Thoracic aorta (tissue), 2 donors: ENCODE data around the gene GOLGB1. TPM values are rescaled to one million over a fixed set of nuclear protein-coding genes. Genes with fewer than 3 reads are reported as not detected.

Experiments
- ATAC-seq: fragments of 150-250 bp; one replicate; pipeline ENCODE4 v1.8.0; 2017; ENCODE audit warnings: low read depth; ENCODE audit not compliant: insufficient number of reproducible peaks, low FRiP score
- DNase-seq: peaks from one replicate; pipeline ENCODE4 v3.0.0-alpha.2; 2020; ENCODE audit warnings: low spot score
- H3K27ac ChIP-seq, 2 donors: fragments of 200-600 bp; sonication (generic); 1 replicate in 1 of 2; 2 replicates in 1 of 2; pipeline ENCODE4 v1.5.1; 2016; ENCODE audit warnings: mild to moderate bottlenecking in 2 of 2, moderate library complexity in 2 of 2
- H3K27me3 ChIP-seq: fragments of 200-600 bp; sonication (generic); replicated peaks from 2 replicates; pipeline ENCODE4 v1.6.0; 2016; ENCODE audit warnings: mild to moderate bottlenecking; ENCODE audit not compliant: insufficient read depth
- H3K36me3 ChIP-seq: fragments of 200-600 bp; sonication (generic); one replicate; pipeline ENCODE4 v1.5.1; 2016
- H3K4me1 ChIP-seq, 2 donors: fragments of 200-600 bp; sonication (generic); 1 replicate in 1 of 2; 2 replicates in 1 of 2; pipeline versions ENCODE4 v1.5.1 to v1.6.0; 2016; ENCODE audit warnings: low read depth in 2 of 2, mild to moderate bottlenecking in 1 of 2; ENCODE audit not compliant: control insufficient read depth in 1 of 2
- H3K4me3 ChIP-seq: fragments of 200-600 bp; sonication (generic); 2 replicates; pipeline ENCODE4 v1.5.1; 2016; ENCODE audit warnings: mild to moderate bottlenecking
- H3K9me3 ChIP-seq: fragments of 200-600 bp; sonication (generic); 2 replicates; pipeline ENCODE4 v1.5.1; 2016
- total RNA-seq, 2 donors: library from RNA; depleted of rRNA; stranded (reverse); fragments of >200 nt; gene quantifications; one replicate each; pipeline versions ENCODE4 v1.1.0 to v1.2.3, GENCODE V29; 2016
- TF ChIP-seq, protein P1 (sequence below): fragments of 200-600 bp; sonication (generic); IDR thresholded peaks from one replicate; pipeline ENCODE4 v1.5.1; 2019; ENCODE audit warnings: antibody characterized with exemption

Gene GOLGB1
- total RNA-seq, 2 donors from 2014 or later: 62.3 to 78.5 TPM

DNA sequence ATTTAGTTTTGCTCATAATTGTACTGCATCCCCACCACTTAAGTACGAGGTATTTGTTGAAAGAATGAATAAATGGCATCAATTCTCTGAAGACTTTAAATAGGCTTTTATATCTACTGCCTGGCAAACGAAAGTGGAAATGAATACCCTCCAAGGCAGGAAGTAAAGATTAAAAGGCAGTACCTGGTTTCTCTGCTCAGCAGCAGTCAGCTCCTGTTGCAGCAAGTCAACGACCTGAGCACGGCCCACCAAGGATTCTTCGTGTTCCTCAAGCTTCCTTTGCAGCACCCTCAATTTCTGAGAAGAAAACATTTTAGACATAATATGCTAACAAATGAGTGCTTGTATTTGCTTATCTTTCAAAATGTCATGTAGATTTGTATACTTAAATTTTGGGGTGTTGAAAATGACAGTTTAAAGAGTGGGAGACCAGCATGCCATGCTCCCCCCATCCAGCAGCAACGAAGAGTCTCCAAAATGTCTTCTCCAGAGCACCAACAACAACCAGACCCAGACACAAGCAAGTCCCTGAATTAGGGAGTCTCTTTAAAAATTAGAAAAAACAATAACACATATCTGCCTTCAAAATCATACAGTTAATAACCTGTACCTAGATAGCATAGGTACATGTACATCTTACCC is 31.2 kb downstream of the GOLGB1 start:
- H3K27ac ChIP-seq: no peak overlapping the region
- no peaks in the 10 kb centered on the region for H3K9me3 ChIP-seq
- H3K27me3 ChIP-seq: no peaks in the 10 kb centered on the region
- no peak overlapping the region for H3K4me3 ChIP-seq
- DNase-seq (no peak), ATAC-seq (no peak)
- H3K36me3 ChIP-seq: peaks cover 41% of the 10 kb centered on the region
- no peaks in the 10 kb centered on the region for H3K4me1 ChIP-seq
- TF ChIP-seq, protein P1, sequence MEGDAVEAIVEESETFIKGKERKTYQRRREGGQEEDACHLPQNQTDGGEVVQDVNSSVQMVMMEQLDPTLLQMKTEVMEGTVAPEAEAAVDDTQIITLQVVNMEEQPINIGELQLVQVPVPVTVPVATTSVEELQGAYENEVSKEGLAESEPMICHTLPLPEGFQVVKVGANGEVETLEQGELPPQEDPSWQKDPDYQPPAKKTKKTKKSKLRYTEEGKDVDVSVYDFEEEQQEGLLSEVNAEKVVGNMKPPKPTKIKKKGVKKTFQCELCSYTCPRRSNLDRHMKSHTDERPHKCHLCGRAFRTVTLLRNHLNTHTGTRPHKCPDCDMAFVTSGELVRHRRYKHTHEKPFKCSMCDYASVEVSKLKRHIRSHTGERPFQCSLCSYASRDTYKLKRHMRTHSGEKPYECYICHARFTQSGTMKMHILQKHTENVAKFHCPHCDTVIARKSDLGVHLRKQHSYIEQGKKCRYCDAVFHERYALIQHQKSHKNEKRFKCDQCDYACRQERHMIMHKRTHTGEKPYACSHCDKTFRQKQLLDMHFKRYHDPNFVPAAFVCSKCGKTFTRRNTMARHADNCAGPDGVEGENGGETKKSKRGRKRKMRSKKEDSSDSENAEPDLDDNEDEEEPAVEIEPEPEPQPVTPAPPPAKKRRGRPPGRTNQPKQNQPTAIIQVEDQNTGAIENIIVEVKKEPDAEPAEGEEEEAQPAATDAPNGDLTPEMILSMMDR: no peak

DNA sequence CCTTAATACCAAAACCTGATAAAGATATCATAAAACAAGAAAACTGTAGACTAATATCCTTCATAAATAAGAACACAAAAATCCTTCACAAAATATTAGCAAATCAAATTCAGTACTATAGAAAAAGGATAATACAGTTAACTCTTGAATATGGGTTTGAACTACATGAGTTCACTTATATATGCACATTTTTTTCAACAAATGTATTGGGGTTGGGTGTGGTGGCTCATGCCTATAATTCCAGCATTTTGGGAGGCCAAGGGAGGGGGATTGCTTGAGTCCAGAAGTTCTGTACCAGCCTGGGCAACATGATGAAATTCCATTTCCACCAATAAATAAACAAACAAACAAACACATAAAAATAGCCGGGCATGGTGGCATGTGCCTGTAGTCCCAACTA is 39.2 kb downstream of the GOLGB1 start:
- DNase-seq: no peak
- ATAC-seq: no peak
- no peak overlapping the region for H3K27ac ChIP-seq
- H3K36me3 ChIP-seq: peaks cover 6% of the 10 kb centered on the region
- TF ChIP-seq, protein P1: no peak
- H3K9me3 ChIP-seq: no peaks in the 10 kb centered on the region
- no peaks in the 10 kb centered on the region for H3K27me3 ChIP-seq
- H3K4me3 ChIP-seq: no peak overlapping the region
- H3K4me1 ChIP-seq: peaks cover 0 to 2% of the 10 kb centered on the region in 2 donors

DNA sequence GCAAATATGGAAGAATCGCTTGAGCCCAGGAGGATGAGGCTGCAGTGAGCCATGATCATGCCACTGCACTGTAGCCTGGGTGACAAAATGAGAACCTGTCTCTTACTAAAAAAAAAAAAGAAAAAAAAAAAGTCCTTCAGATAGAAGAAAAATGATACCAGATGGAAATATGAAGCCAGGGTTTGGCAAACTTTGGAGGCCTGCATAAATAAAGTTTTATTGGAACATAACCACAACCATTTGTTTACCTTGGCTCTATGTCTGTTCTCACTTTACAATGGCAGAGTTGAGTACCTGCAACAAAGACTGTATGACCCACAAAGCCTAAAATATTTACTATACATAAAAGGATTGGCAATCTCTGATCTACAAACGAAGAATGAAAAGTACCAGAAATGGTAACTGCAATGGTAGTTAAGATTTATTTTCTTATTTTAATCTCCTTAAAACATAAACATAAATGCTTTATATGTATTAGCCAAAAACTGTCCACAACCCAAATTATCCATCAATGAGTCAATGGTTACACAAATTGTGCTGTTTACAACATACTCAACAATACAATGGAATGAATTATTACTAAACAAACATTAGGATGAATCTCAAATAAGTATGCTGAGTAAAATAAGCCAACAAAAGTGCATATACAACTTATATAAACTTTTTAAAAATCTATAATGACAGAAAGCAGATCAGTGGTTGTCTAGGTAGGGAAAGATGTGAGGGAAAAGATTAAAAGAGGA is 41.8 kb downstream of the GOLGB1 start:
- peaks cover 0 to 2% of the 10 kb centered on the region in 2 donors for H3K4me1 ChIP-seq
- H3K27ac ChIP-seq: no peak overlapping the region
- H3K9me3 ChIP-seq: no peaks in the 10 kb centered on the region
- no peak for DNase-seq
- no peaks in the 10 kb centered on the region for H3K27me3 ChIP-seq
- H3K36me3 ChIP-seq: no peaks in the 10 kb centered on the region
- TF ChIP-seq, protein P1: no peak
- ATAC-seq: no peak
- no peak overlapping the region for H3K4me3 ChIP-seq

DNA sequence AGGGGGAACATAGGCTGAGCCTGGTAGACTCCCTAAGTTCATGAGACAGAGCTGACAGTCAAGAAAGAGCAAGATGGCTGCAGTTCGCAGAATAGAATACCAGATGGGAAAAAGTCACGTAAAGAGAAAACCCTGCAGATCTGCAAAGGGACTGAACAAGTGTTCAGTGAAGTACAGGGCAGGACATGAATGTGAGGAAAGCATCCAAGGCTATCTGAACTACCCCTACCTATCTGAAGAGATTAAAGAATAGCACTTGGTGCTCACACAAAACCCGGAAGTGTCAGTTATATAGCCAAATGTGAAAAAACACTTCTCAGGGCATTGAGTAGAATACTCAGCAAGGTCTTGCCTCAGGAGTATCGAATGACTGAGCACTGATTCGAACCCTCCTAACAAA is 44.0 kb downstream of the GOLGB1 start:
- Histone ChIP-seq H3K4me1 (peaks cover 0 to 2% of the 10 kb centered on the region in 2 donors), H3K9me3 (no peaks in the 10 kb centered on the region), H3K36me3 (no peaks in the 10 kb centered on the region), H3K27ac (no peak overlapping the region), H3K4me3 (no peak overlapping the region), H3K27me3 (no peaks in the 10 kb centered on the region)
- DNase-seq: no peak
- ATAC-seq: no peak
- TF ChIP-seq, protein P1: no peak

DNA sequence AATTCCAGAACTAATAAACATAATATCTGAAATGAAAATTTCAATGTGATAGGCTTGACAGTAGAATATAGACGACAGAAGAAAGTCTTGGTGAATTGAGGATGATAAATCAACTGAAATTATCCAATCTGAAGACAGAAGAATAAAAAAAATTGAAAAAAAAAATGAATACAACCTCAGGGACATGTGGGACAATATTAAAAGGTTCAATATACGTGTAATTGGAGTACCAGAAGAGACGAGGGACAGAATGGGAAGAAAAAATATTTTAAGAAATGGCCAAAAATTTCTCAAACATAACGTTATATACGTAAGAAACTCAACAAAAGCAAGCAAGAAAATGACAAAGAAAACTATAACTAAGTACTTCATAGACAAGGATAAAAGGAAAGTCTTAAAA is 45.6 kb downstream of the GOLGB1 start:
- DNase-seq (no peak), ATAC-seq (no peak)
- Histone ChIP-seq H3K4me3 (no peak overlapping the region), H3K36me3 (no peaks in the 10 kb centered on the region), H3K27me3 (no peaks in the 10 kb centered on the region), H3K9me3 (no peaks in the 10 kb centered on the region), H3K4me1 (no peaks in the 10 kb centered on the region), H3K27ac (no peak overlapping the region)
- TF ChIP-seq, protein P1: no peak
